NCI-H2107 treated with DMSO at 0.1 percent for 48 hours (cell line): ENCODE results near the gene IPO11.

Source experiments
- DNase-seq: peaks from one replicate; lab custom pipeline; 2025; ENCODE audit not compliant: unreplicated experiment; lab: John Stamatoyannopoulos, UW

The IPO11 gene

GRCh38 chr5:62568143-62568542 lies 155.6 kb downstream of the IPO11 start:
- DNase-seq, result no peak

- no peak for DNase-seq
Observed at GRCh38 chr5:62568800-62569432, 156.4 kb downstream of the IPO11 start.

- no peak for DNase-seq
Observed at GRCh38 chr5:62569470-62569869, 156.9 kb downstream of the IPO11 start.

- DNase-seq, result no peak
Observed at GRCh38 chr5:62572918-62573514, 160.5 kb downstream of the IPO11 start.

GRCh38 chr5:62574599-62574998 lies 162.0 kb downstream of the IPO11 start:
- no peak for DNase-seq

GRCh38 chr5:62575066-62575465 lies 162.5 kb downstream of the IPO11 start:
- DNase-seq, result no peak

- DNase-seq, result no peak
Observed at GRCh38 chr5:62575489-62575888, 162.9 kb downstream of the IPO11 start.

GRCh38 chr5:62576570-62577170 lies 164.1 kb downstream of the IPO11 start:
- DNase-seq, result no peak

- no peak for DNase-seq
Observed at GRCh38 chr5:62577488-62577887, 164.9 kb downstream of the IPO11 start.

- DNase-seq, result no peak
Observed at GRCh38 chr5:62578540-62578939, 166.0 kb downstream of the IPO11 start, which contains the start of gene LRRC70. TSS of gene LRRC70 (plus strand) at chr5:62578819. CDS start at chr5:62579439, 620 bp downstream.

GRCh38 chr5:62579761-62580160 lies 167.2 kb downstream of the IPO11 start:
- no peak for DNase-seq

GRCh38 chr5:62581836-62582597 lies 169.5 kb downstream of the IPO11 start:
- no peak for DNase-seq

GRCh38 chr5:62584391-62584790 lies 171.8 kb downstream of the IPO11 start:
- DNase-seq, result no peak

- DNase-seq, result no peak
Observed at GRCh38 chr5:62585306-62585705, 172.7 kb downstream of the IPO11 start.

- DNase-seq, result no peak
Observed at GRCh38 chr5:62585751-62586150, 173.2 kb downstream of the IPO11 start.

- DNase-seq, result no peak
Observed at GRCh38 chr5:62587737-62588136, 175.2 kb downstream of the IPO11 start.

GRCh38 chr5:62588668-62589067 lies 176.1 kb downstream of the IPO11 start:
- no peak for DNase-seq

- no peak for DNase-seq
Observed at GRCh38 chr5:62589504-62589903, 176.9 kb downstream of the IPO11 start.

GRCh38 chr5:62590387-62590786 lies 177.8 kb downstream of the IPO11 start:
- no peak for DNase-seq

- DNase-seq, result no peak
Observed at GRCh38 chr5:62592558-62592957, 180.0 kb downstream of the IPO11 start.

GRCh38 chr5:62593331-62593730 lies 180.8 kb downstream of the IPO11 start:
- no peak for DNase-seq
